ENCODE data around the gene PRLR. TPM values are rescaled to one million over a fixed set of nuclear protein-coding genes. Genes with fewer than 3 reads are reported as not detected.

PRLR gene
- total and polyA plus RNA-seq, 2 experiments from 2014 or later = 0.31 to 2.2 TPM

DNA sequence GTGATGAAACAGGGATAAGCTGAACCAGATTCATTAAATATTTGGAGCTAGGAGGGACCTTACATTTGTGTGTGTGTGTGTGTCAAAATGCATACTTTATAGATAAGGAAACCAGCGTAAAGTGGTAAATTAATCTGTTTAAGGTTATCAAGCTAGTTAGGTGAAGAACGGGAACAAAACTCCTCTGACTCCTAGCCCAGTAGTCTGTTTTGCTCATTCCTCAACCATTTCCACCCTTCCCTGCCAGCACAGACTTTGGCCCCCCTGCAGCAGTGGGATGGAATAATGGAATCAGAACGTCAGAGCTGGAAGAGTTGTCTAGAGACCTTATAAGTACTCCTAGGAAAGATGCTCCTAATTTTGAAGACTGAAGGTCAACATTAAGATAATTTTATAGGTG lies 189.0 kb downstream of the PRLR start (continued):
- TF ChIP-seq, protein P1, sequence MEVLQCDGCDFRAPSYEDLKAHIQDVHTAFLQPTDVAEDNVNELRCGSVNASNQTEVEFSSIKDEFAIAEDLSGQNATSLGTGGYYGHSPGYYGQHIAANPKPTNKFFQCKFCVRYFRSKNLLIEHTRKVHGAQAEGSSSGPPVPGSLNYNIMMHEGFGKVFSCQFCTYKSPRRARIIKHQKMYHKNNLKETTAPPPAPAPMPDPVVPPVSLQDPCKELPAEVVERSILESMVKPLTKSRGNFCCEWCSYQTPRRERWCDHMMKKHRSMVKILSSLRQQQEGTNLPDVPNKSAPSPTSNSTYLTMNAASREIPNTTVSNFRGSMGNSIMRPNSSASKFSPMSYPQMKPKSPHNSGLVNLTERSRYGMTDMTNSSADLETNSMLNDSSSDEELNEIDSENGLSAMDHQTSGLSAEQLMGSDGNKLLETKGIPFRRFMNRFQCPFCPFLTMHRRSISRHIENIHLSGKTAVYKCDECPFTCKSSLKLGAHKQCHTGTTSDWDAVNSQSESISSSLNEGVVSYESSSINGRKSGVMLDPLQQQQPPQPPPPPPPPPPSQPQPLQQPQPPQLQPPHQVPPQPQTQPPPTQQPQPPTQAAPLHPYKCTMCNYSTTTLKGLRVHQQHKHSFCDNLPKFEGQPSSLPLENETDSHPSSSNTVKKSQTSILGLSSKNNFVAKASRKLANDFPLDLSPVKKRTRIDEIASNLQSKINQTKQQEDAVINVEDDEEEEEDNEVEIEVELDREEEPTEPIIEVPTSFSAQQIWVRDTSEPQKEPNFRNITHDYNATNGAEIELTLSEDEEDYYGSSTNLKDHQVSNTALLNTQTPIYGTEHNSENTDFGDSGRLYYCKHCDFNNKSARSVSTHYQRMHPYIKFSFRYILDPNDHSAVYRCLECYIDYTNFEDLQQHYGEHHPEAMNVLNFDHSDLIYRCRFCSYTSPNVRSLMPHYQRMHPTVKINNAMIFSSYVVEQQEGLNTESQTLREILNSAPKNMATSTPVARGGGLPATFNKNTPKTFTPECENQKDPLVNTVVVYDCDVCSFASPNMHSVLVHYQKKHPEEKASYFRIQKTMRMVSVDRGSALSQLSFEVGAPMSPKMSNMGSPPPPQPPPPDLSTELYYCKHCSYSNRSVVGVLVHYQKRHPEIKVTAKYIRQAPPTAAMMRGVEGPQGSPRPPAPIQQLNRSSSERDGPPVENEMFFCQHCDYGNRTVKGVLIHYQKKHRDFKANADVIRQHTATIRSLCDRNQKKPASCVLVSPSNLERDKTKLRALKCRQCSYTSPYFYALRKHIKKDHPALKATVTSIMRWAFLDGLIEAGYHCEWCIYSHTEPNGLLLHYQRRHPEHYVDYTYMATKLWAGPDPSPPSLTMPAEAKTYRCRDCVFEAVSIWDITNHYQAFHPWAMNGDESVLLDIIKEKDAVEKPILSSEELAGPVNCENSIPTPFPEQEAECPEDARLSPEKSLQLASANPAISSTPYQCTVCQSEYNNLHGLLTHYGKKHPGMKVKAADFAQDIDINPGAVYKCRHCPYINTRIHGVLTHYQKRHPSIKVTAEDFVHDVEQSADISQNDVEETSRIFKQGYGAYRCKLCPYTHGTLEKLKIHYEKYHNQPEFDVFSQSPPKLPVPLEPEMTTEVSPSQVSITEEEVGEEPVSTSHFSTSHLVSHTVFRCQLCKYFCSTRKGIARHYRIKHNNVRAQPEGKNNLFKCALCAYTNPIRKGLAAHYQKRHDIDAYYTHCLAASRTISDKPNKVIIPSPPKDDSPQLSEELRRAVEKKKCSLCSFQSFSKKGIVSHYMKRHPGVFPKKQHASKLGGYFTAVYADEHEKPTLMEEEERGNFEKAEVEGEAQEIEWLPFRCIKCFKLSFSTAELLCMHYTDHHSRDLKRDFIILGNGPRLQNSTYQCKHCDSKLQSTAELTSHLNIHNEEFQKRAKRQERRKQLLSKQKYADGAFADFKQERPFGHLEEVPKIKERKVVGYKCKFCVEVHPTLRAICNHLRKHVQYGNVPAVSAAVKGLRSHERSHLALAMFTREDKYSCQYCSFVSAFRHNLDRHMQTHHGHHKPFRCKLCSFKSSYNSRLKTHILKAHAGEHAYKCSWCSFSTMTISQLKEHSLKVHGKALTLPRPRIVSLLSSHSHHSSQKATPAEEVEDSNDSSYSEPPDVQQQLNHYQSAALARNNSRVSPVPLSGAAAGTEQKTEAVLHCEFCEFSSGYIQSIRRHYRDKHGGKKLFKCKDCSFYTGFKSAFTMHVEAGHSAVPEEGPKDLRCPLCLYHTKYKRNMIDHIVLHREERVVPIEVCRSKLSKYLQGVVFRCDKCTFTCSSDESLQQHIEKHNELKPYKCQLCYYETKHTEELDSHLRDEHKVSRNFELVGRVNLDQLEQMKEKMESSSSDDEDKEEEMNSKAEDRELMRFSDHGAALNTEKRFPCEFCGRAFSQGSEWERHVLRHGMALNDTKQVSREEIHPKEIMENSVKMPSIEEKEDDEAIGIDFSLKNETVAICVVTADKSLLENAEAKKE (CRISPR knock-in tag; IDR thresholded peaks at IDR 0.05) = no peak
- TF ChIP-seq ZNF331 (CRISPR knock-in tag; IDR thresholded peaks at IDR 0.05; ENCODE audit: low read depth) (no peak), ZNF114 (CRISPR knock-in tag; IDR thresholded peaks at IDR 0.05) (no peak), JUNB (IDR thresholded peaks at IDR 0.05; ENCODE audit: unreplicated experiment) (no peak)

DNA sequence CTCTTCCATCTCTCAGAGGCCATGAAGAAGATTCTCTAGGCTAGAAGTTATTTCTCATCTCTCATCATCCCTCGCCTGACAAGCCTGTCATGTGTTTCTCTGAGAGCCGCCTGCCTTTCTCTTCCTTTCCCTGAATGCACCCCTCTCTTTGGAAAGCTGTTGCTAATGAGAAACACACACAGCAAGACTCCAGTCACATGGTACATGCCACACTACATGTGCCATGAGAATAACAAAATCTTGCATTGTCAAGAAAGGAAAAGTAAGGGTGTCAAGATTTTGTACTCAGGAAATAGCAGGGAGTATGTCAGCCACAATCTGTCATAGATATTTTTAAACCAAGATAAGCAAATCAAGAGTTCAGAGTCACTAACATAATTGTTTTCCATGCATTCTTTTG lies 191.4 kb downstream of the PRLR start:
- no peak overlapping the region for H3K4me3 ChIP-seq
- Mint-ChIP-seq H3K27me3 (ENCODE audit: insufficient read depth, low read depth, poor library complexity) (peaks cover 2% of the 10 kb centered on the region), H3K4me1 (peaks cover 45% of the 10 kb centered on the region), H3K9me3 (no peaks in the 10 kb centered on the region), H3K27ac (no peak overlapping the region), H3K4me3 (no peak overlapping the region), H3K36me3 (ENCODE audit: low read depth) (no peaks in the 10 kb centered on the region)
- peak overlapping the region; percentile 48; the same call in 1 of the 2 replicates for H2AFZ ChIP-seq
- no peaks in the 10 kb centered on the region for H3F3A ChIP-seq (replicated peaks; ENCODE audit: low read depth)
- no peaks in the 10 kb centered on the region for H4K20me1 ChIP-seq (replicated peaks; ENCODE audit: insufficient read depth)
- H3K4me1 ChIP-seq (ENCODE audit: insufficient read depth) = peaks cover 9% of the 10 kb centered on the region
- no peak overlapping the region for H3K4me2 ChIP-seq
- H3K9me2 ChIP-seq (ENCODE audit: insufficient read depth) = no peaks in the 10 kb centered on the region
- no peaks in the 10 kb centered on the region for H3K27me3 ChIP-seq (ENCODE audit: insufficient read depth)
- DNase-seq (ENCODE audit: low spot score) = no peak
- TF ChIP-seq NANOG (IDR thresholded peaks at IDR 0.05; ENCODE audit: borderline replicate concordance) = no peak
- no peak for TF ChIP-seq POLR2AphosphoS5 (IDR thresholded peaks at IDR 0.05; ENCODE audit: low read depth)
- TF ChIP-seq, protein P2, sequence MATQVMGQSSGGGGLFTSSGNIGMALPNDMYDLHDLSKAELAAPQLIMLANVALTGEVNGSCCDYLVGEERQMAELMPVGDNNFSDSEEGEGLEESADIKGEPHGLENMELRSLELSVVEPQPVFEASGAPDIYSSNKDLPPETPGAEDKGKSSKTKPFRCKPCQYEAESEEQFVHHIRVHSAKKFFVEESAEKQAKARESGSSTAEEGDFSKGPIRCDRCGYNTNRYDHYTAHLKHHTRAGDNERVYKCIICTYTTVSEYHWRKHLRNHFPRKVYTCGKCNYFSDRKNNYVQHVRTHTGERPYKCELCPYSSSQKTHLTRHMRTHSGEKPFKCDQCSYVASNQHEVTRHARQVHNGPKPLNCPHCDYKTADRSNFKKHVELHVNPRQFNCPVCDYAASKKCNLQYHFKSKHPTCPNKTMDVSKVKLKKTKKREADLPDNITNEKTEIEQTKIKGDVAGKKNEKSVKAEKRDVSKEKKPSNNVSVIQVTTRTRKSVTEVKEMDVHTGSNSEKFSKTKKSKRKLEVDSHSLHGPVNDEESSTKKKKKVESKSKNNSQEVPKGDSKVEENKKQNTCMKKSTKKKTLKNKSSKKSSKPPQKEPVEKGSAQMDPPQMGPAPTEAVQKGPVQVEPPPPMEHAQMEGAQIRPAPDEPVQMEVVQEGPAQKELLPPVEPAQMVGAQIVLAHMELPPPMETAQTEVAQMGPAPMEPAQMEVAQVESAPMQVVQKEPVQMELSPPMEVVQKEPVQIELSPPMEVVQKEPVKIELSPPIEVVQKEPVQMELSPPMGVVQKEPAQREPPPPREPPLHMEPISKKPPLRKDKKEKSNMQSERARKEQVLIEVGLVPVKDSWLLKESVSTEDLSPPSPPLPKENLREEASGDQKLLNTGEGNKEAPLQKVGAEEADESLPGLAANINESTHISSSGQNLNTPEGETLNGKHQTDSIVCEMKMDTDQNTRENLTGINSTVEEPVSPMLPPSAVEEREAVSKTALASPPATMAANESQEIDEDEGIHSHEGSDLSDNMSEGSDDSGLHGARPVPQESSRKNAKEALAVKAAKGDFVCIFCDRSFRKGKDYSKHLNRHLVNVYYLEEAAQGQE (IDR thresholded peaks at IDR 0.05; ENCODE audit: unreplicated experiment) = no peak
- no peak for TF ChIP-seq ZNF114 (CRISPR knock-in tag; IDR thresholded peaks at IDR 0.05)
- TF ChIP-seq STAT1 (IDR thresholded peaks at IDR 0.05; ENCODE audit: unreplicated experiment) = no peak
- TF ChIP-seq CREB1 (CRISPR knock-in tag; IDR thresholded peaks at IDR 0.05; ENCODE audit: low read depth) = no peak
- TF ChIP-seq, protein P3, sequence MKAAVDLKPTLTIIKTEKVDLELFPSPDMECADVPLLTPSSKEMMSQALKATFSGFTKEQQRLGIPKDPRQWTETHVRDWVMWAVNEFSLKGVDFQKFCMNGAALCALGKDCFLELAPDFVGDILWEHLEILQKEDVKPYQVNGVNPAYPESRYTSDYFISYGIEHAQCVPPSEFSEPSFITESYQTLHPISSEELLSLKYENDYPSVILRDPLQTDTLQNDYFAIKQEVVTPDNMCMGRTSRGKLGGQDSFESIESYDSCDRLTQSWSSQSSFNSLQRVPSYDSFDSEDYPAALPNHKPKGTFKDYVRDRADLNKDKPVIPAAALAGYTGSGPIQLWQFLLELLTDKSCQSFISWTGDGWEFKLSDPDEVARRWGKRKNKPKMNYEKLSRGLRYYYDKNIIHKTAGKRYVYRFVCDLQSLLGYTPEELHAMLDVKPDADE (IDR thresholded peaks at IDR 0.05) = no peak
- no peak for TF ChIP-seq JUNB (IDR thresholded peaks at IDR 0.05; ENCODE audit: unreplicated experiment)
- H3K79me2 ChIP-seq (replicated peaks; ENCODE audit: insufficient read depth) = no peaks in the 10 kb centered on the region
- ATAC-seq = no peak
- no peaks in the 10 kb centered on the region for H3K36me3 ChIP-seq (ENCODE audit: insufficient read depth)
- no peak overlapping the region for H3K27ac ChIP-seq (ENCODE audit: low read depth)
